WTC11 (cell line): ENCODE data around the gene AURKB.

Experiments used
- JAZF1 ChIP-seq: fragments of 250-450 bp; sonication (Bioruptor Pico); IDR thresholded peaks from 2 replicates; pipeline ENCODE4 v1.9.0; 2021; ENCODE audit warnings: moderate library complexity, mild to moderate bottlenecking, inconsistent platforms
- NR1H2 ChIP-seq: sonication (generic); formaldehyde crosslinking; IDR thresholded peaks from 2 replicates; pipeline ENCODE4 v1.9.0; 2021; ENCODE audit warnings: mild to moderate bottlenecking, moderate library complexity, missing genetic modification reagents
- NR2C2 ChIP-seq: sonication (generic); formaldehyde crosslinking; IDR thresholded peaks from 2 replicates; pipeline ENCODE4 v1.8.0; 2022; ENCODE audit warnings: mild to moderate bottlenecking, missing genetic modification reagents
- TEAD4 ChIP-seq: sonication (generic); formaldehyde crosslinking; IDR thresholded peaks from 2 replicates; pipeline ENCODE4 v1.8.0; 2022; ENCODE audit warnings: mild to moderate bottlenecking, missing genetic modification reagents
- TF ChIP-seq, protein P1 (sequence below): fragments of 200-600 bp; IDR thresholded peaks from 2 replicates; pipeline ENCODE4 v1.8.0; 2022; ENCODE audit warnings: antibody characterized with exemption
- TF ChIP-seq, protein P2 (sequence below): sonication (generic); formaldehyde crosslinking; IDR thresholded peaks from 2 replicates; pipeline ENCODE4 v1.8.1; 2023; ENCODE audit warnings: mild to moderate bottlenecking, missing genetic modification reagents
- TF ChIP-seq, protein P3 (sequence below): sonication (generic); formaldehyde crosslinking; IDR thresholded peaks from 2 replicates; pipeline ENCODE4 v1.8.0; 2022; ENCODE audit warnings: mild to moderate bottlenecking, missing genetic modification reagents

DNA sequence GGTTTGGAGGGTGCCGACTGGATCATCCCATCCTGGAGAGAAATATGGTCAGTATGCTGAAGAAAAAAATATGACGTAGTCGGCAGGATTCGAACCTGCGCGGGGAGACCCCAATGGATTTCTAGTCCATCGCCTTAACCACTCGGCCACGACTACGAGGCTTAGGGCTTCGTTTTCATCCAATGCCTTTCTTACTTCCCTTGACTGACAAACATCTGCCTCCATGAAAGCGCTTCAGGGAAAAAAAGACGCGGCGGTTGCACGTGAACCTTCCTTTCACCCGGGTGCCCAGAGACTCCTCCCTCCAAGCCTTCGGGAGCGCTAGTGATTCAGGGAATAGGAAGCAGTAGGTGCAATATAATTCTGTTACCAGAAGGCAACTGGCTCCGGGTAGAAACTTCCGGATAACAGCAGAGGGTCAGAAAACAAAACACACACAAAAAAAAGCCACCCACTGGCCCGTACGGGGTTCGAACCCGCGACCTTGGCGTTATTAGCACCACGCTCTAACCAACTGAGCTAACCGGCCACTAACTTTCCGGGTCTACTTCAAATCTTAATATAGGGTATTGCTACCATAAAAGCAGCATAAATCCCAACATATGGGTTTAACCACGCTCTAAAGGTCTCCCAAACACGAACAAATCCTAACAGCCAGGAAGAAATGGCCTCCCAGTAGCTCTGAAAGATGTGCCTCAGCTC is 16.3 kb upstream of the AURKB start:
- TF ChIP-seq, protein P1, sequence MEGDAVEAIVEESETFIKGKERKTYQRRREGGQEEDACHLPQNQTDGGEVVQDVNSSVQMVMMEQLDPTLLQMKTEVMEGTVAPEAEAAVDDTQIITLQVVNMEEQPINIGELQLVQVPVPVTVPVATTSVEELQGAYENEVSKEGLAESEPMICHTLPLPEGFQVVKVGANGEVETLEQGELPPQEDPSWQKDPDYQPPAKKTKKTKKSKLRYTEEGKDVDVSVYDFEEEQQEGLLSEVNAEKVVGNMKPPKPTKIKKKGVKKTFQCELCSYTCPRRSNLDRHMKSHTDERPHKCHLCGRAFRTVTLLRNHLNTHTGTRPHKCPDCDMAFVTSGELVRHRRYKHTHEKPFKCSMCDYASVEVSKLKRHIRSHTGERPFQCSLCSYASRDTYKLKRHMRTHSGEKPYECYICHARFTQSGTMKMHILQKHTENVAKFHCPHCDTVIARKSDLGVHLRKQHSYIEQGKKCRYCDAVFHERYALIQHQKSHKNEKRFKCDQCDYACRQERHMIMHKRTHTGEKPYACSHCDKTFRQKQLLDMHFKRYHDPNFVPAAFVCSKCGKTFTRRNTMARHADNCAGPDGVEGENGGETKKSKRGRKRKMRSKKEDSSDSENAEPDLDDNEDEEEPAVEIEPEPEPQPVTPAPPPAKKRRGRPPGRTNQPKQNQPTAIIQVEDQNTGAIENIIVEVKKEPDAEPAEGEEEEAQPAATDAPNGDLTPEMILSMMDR: no peak
- TF ChIP-seq, protein P2, sequence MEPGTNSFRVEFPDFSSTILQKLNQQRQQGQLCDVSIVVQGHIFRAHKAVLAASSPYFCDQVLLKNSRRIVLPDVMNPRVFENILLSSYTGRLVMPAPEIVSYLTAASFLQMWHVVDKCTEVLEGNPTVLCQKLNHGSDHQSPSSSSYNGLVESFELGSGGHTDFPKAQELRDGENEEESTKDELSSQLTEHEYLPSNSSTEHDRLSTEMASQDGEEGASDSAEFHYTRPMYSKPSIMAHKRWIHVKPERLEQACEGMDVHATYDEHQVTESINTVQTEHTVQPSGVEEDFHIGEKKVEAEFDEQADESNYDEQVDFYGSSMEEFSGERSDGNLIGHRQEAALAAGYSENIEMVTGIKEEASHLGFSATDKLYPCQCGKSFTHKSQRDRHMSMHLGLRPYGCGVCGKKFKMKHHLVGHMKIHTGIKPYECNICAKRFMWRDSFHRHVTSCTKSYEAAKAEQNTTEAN (CRISPR knock-in tag): no peak
- peak; percentile 84; the same call in 1 of the 2 replicates for TF ChIP-seq JAZF1 (CRISPR knock-in tag)
- TF ChIP-seq TEAD4 (CRISPR knock-in tag): 0 out of 2 replicates have a peak, but pooled peaks have one; percentile 29
- TF ChIP-seq NR2C2 (CRISPR knock-in tag): no peak
- TF ChIP-seq NR1H2 (CRISPR knock-in tag): no peak
- TF ChIP-seq, protein P3, sequence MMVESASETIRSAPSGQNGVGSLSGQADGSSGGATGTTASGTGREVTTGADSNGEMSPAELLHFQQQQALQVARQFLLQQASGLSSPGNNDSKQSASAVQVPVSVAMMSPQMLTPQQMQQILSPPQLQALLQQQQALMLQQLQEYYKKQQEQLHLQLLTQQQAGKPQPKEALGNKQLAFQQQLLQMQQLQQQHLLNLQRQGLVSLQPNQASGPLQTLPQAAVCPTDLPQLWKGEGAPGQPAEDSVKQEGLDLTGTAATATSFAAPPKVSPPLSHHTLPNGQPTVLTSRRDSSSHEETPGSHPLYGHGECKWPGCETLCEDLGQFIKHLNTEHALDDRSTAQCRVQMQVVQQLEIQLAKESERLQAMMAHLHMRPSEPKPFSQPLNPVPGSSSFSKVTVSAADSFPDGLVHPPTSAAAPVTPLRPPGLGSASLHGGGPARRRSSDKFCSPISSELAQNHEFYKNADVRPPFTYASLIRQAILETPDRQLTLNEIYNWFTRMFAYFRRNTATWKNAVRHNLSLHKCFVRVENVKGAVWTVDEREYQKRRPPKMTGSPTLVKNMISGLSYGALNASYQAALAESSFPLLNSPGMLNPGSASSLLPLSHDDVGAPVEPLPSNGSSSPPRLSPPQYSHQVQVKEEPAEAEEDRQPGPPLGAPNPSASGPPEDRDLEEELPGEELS (CRISPR knock-in tag): no peak
